G401.6 (cell line): Measurements from ENCODE around the gene WBP1L.

ENCODE experiments used
- FAIRE-seq: peaks from 2 replicates; lab custom pipeline; 2012; peaks lifted over from hg19 to GRCh38; lab: Jason Lieb, UNC

WBP1L gene

GRCh38 chr10:102781090-102781920, 37.6 kb downstream of the WBP1L start:
- FAIRE-seq = no peak

DNA sequence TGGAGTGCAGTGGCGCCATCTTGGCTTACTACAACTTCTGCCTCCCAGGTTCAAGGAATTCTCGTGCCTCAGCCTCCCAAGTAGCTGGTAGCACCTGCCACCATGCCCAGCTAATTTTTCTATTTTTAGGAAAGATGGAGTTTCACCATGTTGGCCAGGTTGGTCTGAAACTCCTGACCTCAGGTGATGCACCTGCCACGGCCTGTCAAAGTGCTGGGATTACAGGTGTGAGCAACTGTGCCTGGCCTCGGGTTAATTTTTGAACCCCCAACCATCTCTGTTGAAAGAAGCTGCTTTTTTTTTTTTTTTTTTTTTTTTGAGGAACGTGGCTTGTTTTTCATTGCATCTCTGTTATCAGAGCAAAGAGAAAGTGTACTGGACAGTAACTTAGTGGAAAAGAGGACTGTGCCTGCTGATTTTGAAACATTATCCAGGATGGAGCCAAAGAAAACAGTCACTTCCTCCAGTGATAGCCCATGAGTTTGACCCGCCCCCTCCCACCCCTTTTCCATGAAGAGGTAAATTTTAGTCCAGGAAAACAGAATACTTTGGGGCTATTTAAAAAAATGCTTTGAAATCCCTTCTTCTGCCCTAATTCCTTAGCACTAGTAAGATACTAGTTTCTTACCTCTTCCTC, 38.3 kb downstream of the WBP1L start:
- no peak for FAIRE-seq

- no peak for FAIRE-seq
Measured at GRCh38 chr10:102782673-102783551, 39.2 kb downstream of the WBP1L start.

GRCh38 chr10:102783568-102783967, 39.8 kb downstream of the WBP1L start:
- FAIRE-seq = no peak

- FAIRE-seq = no peak
Measured at GRCh38 chr10:102785818-102786217, 42.1 kb downstream of the WBP1L start.

GRCh38 chr10:102791754-102792395, 48.1 kb downstream of the WBP1L start:
- no peak for FAIRE-seq

- no peak for FAIRE-seq
Measured at GRCh38 chr10:102795453-102796406, 52.0 kb downstream of the WBP1L start.

DNA sequence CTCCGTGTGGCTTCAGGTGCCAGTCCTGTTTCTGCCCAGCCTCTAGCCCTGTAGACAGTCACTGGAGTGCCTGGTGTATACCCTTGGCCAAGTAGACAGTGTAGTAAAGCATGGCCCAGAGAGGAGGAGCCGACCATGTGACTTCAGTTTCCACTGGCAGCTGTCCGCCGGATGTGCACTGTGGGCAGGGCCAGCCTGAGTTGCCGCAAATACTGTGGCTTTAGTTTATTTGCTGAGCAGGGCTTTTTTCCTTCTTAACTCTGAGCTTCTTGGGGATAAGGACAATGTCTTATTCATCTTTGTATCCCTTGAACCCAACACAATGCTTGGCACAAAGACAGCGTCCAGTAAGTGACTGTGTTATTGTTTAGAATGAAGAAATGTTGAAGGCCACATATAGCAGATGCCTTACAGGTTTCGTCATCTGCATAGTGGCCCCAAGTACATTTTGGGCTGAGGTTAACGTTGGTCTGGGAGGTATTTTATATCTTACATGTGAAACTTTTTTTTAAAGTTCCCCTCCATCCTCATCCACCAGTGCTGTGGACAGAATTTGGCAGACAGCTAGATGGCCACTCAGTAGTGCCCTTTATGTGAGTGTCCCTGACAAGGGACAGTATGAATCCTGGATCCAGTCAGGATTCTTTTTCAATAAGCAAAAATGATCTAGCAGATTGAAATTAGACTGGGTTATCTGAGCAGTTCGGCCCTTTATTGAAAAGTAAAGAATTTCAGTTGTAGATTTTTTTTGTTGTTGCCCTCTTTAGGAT, 52.8 kb downstream of the WBP1L start:
- no peak for FAIRE-seq

GRCh38 chr10:102799691-102800471, 56.1 kb downstream of the WBP1L start:
- no peak for FAIRE-seq

- no peak for FAIRE-seq
Measured at GRCh38 chr10:102800611-102801335, 57.0 kb downstream of the WBP1L start.

DNA sequence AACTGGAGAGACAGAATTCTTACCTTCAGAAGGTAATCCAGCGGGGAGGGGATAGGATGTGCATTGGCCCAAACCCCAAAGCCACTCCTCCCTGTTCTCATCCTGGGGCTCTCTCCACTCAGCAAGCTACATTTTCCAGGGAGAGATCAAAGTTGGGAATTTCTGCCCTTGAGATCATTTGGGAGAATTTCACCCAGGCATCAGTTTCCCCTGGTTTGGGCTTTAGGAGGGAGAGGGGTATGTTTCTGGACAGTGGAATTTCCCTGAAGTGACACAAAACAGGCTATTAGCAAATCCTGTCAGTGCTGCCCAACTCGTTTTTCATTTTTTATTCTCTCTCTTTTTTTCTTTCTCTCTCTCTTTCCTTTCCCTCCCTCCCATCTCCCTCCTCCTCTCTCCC, 57.7 kb downstream of the WBP1L start:
- no peak for FAIRE-seq

DNA sequence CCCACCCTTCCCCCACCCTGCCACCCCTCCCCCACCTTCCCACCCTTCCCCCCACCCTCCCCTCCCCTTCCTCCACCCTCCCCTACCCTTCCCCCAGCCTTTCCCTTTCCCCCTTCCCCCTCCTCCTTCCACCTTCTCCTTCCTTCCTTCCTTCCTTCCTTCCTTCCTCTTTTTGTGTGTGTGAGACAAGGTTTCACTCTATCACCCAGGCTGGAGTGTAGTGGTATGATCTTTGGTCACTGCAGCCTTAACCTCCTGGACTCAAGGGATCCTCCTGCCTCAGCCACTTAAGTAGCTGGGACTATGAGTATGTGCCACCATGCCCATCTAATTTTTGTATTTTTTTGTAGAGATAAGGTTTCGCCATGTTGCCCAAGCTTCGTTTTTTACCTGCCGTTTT, 58.2 kb downstream of the WBP1L start:
- no peak for FAIRE-seq

DNA sequence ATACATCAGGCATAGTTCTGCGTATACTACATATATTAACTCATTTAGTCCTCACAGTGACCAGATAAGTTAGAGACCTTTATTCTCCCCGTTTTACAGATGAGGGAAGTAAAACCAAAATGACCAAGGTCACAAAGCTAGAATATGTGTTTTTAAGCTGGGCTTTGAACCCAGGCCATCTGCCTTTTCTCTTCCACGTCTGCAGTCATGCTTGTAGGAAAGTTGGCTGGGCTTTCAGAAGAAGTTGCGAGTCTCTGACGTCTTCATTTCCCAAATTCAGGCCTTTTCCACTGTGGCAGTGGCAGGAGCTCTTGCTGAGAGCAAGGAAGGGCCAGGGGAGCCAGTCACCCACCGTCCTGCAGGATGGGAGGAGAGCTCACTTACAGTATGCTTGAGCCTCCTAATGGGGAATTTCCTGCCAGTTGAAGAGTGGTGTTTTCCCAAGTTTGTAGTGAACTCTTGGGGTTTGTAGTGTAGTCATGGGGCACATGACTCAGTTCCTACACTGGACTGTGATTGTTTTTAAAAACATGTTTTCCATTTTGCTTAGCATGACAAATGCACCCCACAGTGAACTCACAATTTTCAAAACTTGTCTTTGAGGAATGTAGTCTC, 59.3 kb downstream of the WBP1L start:
- no peak for FAIRE-seq

- FAIRE-seq = no peak
Measured at GRCh38 chr10:102804382-102805055, 60.8 kb downstream of the WBP1L start.

GRCh38 chr10:102808380-102808779, 64.6 kb downstream of the WBP1L start:
- FAIRE-seq = no peak

- no peak for FAIRE-seq
Measured at GRCh38 chr10:102811346-102811745, 67.6 kb downstream of the WBP1L start.

GRCh38 chr10:102812231-102812876, 68.6 kb downstream of the WBP1L start:
- no peak for FAIRE-seq
